Measurements from ENCODE around the gene KRTAP10-2. TPM values are rescaled to one million over a fixed set of nuclear protein-coding genes. Genes with fewer than 3 reads are reported as not detected.

KRTAP10-2 gene
- total RNA-seq, 6 experiments from 2014 or later, result not detected

DNA sequence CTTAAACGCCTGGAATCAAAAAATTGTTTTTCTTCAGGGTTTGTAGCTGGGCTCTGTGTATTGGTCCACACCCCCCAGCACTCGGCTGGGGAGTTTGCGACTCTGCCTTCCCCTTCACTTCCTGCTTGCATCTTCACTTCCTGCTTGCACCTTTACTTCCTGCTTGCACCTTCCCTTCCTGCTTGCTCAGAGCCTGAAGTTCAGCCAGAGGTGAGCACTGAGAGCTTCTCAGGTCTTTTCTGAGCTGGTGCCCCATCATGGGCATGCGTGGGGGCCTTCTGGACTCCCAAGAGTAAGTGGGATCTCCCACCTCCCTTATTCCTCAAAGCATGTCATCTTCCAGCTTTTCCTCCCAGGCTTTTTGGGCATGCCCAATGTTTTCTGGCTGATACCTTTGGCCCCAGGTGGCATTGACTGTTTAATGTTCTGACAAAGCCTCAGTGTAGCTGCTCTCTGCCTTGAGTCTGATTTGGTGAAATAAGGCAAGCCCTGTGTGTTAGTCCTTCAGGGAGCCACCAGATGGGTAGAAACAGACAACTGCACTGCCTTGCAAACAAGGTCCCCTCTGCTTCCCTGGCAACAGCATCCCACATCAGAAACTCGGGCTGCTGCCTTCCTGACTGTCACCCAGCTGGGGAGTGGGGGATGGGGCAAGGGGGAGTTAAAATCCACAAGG lies 3.5 kb downstream of the KRTAP10-2 start:
- H3K4me3 ChIP-seq, result no peak overlapping the region
- ATAC-seq (no peak), DNase-seq (no peak)
- intact Hi-C loops (cut with DNase I), result no loop called here
- H3K27ac ChIP-seq, result no peak overlapping the region
- no peaks in the 10 kb centered on the region for H3K27me3 ChIP-seq
- no peaks in the 10 kb centered on the region for H3K36me3 ChIP-seq
- no peaks in the 10 kb centered on the region for H3K4me1 ChIP-seq
- WGBS (ENCODE audit: insufficient coverage, low coverage, low lambda C conversion rate, missing lambda C conversion rate), result 48% methylated on average over 5 of the region's 5 CpGs
- no peaks in the 10 kb centered on the region for H3K9me3 ChIP-seq
- TF ChIP-seq, protein P1, sequence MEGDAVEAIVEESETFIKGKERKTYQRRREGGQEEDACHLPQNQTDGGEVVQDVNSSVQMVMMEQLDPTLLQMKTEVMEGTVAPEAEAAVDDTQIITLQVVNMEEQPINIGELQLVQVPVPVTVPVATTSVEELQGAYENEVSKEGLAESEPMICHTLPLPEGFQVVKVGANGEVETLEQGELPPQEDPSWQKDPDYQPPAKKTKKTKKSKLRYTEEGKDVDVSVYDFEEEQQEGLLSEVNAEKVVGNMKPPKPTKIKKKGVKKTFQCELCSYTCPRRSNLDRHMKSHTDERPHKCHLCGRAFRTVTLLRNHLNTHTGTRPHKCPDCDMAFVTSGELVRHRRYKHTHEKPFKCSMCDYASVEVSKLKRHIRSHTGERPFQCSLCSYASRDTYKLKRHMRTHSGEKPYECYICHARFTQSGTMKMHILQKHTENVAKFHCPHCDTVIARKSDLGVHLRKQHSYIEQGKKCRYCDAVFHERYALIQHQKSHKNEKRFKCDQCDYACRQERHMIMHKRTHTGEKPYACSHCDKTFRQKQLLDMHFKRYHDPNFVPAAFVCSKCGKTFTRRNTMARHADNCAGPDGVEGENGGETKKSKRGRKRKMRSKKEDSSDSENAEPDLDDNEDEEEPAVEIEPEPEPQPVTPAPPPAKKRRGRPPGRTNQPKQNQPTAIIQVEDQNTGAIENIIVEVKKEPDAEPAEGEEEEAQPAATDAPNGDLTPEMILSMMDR (IDR thresholded peaks at IDR 0.05), result no peak
- no peak for TF ChIP-seq POLR2A (IDR thresholded peaks at IDR 0.05)

DNA sequence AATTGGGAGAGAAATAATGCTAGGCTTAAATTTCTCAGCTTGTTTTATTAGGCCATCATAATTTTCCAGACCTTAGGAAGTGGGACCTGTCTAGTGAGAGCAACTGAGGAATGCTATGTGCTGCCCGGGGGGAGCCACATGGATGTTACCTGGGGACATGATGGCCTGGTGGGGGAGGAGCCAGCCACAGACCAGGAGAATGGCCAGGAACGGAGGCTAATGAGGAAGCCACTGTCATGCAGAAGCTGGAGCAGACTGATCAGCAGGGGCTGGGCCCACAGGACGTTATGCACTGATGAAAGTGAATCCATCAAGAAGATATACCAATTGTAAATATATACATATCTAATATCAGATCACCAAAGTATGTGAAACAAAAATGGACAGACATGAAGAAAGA lies 6.7 kb downstream of the KRTAP10-2 start:
- no peak for ATAC-seq
- Histone ChIP-seq H3K36me3 (no peaks in the 10 kb centered on the region), H3K27me3 (no peaks in the 10 kb centered on the region), H3K4me3 (no peak overlapping the region), H3K27ac (no peak overlapping the region), H3K4me1 (no peaks in the 10 kb centered on the region), H3K9me3 (no peaks in the 10 kb centered on the region)
- no peak for DNase-seq
- 40% methylated on average over 2 of the region's 3 CpGs for WGBS (ENCODE audit: insufficient coverage, low coverage, low lambda C conversion rate, missing lambda C conversion rate)
- intact Hi-C loops (cut with DNase I), result no loop called here
- TF ChIP-seq, protein P1 (IDR thresholded peaks at IDR 0.05), result no peak

DNA sequence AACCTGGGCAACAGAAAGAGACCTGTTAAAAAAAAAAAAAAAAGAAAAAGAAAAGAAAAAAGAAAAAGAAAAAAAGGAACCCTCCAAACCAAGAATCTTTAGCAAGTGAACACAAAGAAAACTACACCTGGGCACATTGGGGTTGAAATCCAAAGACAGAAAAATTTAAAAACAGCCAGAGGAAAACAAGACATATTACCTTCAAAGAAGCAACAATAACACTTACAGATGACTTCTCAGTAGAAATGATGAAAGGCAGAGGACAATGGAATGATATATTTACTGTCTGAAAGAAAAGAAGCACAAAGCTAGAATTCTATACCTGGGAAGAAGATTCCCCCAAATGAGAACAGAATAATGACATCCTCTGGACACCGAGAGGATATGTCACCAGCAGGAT lies 8.6 kb downstream of the KRTAP10-2 start:
- Histone ChIP-seq H3K4me1 (no peaks in the 10 kb centered on the region), H3K4me3 (no peak overlapping the region), H3K36me3 (no peaks in the 10 kb centered on the region), H3K27me3 (no peaks in the 10 kb centered on the region), H3K9me3 (no peaks in the 10 kb centered on the region), H3K27ac (no peak overlapping the region)
- ATAC-seq (no peak), DNase-seq (no peak)
- WGBS (ENCODE audit: insufficient coverage, low coverage, low lambda C conversion rate, missing lambda C conversion rate), result 60% methylated on average over 1 of the region's 1 CpG
- intact Hi-C loops (cut with DNase I), result no loop called here
- TF ChIP-seq, protein P1 (IDR thresholded peaks at IDR 0.05), result no peak
- no peak for TF ChIP-seq POLR2A (IDR thresholded peaks at IDR 0.05)

DNA sequence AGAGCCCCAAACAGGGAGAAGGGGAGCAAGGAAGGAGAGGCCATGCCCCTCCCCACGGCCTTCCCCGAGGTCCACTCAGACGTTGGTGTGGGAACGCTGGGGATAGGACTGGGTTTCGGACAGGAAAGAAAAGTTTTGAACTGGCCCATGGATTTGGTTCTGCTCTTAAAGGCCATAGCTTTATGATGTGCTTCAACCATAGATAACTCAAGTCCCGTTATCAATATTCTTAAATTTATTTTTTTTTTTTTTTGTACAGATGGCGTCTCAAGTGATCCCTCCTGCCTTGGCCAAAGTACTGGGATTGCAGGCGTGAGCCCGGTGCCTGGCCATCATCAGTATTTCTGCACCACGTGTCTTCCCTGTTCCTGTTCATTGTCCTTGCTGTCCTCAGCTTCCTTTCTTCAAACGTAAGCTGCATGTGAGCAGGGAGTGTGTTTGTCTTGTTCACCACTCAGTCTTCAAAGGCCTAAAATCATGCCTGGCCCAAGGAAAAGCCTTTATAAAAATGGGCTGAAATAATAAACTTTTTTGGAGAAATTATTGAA lies 10.5 kb downstream of the KRTAP10-2 start:
- no peaks in the 10 kb centered on the region for H3K9me3 ChIP-seq
- ATAC-seq, result no peak
- 74% methylated on average over 9 of the region's 11 CpGs for WGBS (ENCODE audit: insufficient coverage, low coverage, low lambda C conversion rate, missing lambda C conversion rate)
- H3K27ac ChIP-seq, result no peak overlapping the region
- no peaks in the 10 kb centered on the region for H3K4me1 ChIP-seq
- H3K27me3 ChIP-seq, result no peaks in the 10 kb centered on the region
- no peak overlapping the region for H3K4me3 ChIP-seq
- TF ChIP-seq, protein P1 (IDR thresholded peaks at IDR 0.05), result no peak
- TF ChIP-seq POLR2A (IDR thresholded peaks at IDR 0.05), result no peak
- DNase-seq, result no peak
- intact Hi-C loops (cut with DNase I), result no loop called here
- H3K36me3 ChIP-seq, result no peaks in the 10 kb centered on the region
